ENCODE measurements around the gene GRPEL1.
"Not testable (repeated sequence)": the region's sequence is repeated elsewhere in the genome, so short reads cannot be mapped to it uniquely, and the experiment has no call there.

Gene GRPEL1

DNA sequence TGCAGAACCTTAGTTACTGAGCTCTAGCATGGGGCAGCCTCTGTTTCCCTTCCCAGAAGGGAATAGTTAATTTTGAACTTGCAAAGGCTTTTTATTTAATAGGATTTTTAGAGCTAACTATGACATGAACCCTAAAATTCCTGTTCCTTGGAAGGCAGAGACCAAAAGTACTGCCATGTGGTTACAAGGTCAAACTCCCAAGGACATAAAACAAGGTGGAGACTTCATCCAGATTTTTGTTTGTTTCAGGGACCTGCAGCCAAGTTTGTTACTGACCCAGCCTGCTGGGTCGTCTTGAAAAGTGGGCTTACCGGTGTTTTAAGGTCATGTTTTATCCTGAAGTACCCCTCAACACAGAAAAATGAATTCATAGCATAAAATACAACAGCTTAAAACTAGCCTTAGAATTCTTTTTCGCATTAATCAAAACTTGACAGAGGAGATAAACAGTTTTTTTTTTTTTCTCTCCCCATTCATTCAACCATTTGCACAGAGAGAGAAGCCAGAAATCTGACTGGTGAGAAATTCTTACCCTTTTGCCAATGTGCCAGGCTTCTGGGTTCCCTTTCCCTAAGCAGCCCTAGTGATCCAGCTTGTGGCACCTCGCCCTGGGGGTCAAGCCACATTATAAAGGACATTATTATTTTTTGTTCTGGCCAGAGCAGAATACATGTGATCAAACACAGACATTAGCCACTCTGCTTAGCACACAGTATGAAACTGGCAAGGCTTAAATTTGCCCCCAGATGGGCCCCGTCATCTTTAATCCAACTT lies 21.5 kb upstream of the GRPEL1 start:
- DNase-seq = no peak

DNA sequence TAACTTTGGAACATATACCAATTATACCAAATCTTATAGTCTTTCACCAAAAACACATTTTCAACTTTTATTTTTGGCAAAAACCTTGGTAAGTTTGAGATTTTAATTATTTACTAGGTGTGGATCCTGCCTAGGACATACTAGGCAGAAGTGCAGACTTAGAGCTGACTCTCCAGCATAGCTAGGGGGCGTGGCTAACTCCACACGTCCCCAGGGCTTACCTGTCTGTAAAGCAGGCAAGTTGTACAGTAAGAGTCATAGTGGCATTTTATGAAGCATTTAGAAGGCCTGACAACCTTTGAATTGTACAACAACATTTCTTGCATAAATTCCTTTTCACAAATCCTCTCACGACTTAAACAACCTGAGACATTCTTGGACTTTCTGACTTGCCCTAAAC lies 19.2 kb upstream of the GRPEL1 start:
- DNase-seq = no peak

DNA sequence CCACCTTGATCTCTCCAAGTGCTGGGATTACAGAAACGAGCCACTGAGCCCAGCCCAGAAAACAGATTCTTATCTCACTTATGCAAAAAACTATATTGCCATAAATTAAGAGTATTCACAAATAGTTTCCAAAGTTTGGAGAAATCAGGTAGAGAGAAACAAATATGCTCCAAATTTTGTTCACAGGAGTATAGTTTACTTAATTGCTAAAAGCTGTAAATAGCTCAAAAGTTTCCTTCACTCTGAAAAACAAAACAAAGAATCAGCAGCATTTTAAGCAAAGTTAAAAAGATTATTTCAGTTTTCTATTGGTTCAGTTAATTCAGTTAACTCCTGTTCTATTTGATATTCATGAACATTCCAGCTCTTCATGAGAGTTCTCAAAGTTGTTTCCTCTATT lies 18.5 kb upstream of the GRPEL1 start:
- no peak for DNase-seq

DNA sequence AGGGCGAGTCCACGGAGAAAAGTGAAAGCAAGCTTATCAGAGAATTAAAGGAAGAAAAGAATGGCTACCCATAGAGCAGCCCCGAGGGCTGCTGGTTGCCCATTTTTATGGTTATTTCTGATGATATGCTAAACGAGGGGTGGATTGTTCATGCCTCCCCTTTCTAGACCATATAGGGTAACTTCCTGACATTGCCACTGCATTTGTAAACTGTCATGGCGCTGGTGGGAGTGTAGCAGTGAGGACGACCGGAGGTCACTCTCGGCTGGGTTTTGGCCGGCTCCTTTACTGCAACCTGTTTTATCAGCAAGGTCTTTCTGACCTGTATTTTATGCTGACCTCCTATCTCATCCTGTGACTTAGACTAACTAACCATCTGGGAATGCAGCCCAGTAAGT lies 16.7 kb upstream of the GRPEL1 start:
- not testable (repeated sequence) for DNase-seq

DNA sequence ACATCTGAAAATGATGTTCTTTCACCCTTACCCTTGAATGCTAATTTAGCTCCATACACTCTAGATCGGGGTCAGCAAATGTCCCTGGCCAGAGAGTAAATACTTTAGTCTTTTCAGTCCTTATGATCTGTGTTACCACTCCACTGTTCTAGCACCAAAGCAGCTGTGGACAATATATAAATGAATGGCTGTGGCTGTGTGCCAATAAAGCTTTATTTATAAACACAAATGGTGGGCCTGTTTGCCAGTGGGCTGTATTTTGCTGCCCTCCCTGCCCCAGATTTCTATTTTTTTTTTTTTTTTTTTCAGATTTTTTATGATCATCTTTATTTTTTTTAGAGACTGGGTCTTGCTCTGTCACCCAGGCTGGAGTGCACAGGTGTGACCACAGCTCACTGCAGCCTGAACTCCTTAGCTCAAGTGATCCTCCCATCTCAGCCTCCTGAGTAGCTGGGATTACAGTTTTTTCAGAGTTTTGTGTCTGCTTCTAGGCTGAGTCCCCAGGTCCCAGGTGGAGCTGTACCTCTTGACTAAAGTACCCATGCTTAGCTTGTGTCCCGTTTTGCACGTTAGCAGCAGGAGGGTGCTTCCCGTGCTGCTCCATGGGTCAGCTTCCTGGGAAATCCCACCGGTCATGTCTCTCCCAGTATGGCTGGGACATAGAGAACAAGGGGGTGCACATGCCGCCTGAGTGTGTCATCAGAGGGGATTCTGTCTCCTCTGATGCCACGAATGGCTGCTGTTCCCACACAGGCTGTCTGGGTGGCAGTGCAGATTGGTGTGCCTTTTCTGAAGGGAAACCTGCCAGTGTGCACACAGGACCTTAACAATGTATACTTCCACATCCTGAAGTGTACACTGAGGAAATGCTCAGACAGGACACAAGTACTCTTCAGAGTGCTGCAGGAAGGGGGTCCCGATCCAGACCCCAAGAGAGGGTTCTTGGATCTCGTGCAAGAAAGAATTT lies 16.0 kb upstream of the GRPEL1 start:
- no peak for DNase-seq

DNA sequence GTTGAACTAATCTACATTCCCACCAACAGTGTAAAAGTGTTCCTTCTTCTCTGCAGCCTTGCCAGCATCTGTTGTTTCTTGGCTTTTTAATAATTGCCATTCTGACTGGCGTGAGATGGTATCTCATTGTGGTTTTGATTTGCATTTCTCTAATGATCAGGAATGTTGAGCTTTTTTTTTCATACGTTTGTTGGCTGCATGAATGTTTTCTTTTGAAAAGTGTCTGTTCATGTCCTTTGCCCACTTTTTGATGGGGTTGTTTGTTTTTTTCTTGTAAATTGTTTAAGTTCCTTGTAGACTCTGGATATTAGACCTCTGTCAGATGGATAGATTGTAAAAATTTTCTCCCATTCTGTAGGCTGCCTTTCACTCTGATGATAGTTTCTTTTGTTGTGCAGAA lies 12.0 kb upstream of the GRPEL1 start:
- DNase-seq = not testable (repeated sequence)

DNA sequence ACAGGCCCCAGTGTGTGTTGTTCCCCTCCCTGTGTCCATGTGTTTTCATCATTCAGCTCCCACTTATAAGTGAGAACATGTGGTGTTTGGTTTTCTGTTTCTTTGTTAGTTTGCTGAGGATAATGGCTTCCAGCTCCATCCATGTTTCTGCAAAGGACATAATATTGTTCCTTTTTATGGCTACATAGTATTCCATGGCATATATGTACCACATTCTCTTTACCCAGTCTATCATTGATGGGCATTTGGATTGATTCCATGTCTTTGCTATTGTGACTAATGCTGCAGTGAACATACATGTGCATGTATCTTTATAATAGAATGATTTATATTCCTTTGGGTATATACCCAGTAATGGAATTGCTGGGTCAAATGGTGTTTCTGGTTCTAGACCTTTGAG lies 11.6 kb upstream of the GRPEL1 start:
- not testable (repeated sequence) for DNase-seq

DNA sequence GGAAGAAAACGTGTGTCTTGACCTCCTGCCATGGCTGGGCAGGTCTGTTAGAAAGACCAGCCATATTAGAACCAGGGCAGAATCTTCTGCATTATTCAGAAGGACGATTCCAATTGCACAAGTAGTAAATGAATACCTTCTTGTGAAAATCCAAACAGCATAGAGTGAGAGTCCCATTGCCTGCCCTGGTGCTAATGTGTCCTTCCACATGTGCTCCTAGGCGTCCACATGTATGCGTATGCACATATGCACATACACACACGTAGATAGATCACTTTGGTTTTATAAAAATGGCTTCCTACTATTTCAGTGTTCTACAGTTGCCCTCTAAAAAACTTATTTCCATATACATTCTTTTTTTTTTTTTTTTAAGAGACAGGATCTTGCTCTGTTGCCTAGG lies 10.2 kb upstream of the GRPEL1 start:
- DNase-seq = no peak

DNA sequence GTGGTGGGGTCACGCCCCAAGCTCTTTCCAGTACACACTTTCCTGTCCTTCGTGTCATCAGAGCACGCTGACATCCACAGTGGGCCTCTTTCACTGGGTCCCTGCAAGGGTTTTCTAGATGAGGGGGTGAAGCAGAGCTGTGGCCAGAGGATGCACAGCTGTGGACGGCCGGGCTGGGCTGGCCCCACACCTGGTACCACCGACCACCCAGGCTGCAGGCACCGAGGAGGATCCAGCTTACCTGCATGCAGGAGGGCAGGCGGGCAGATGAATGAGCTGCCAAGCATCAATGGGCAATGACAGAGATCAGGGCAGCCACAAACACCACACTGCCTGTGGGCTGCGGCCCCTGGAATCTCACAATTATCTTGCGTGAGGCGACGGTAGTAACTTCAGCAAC lies 9.5 kb upstream of the GRPEL1 start:
- DNase-seq = no peak

DNA sequence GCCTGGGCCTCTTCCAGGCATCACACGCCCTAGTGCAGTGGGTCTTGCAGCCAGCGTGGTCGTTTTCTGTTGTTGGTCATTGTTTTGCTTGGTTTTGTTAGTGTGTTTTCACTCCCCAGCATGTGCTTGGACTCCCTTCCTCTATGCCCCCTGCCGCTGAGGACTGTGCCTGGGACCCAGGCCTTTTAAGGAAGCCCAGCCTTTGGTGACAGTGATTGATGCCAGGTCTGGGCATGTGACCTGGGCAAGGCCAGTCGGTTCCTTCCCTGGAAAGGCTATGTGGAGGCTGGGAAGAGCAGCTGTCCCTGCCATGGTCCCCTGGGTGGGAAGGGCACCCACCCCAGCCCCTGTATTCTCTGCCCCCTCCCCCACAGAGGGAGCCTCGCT lies 8.8 kb upstream of the GRPEL1 start:
- no peak for DNase-seq

DNA sequence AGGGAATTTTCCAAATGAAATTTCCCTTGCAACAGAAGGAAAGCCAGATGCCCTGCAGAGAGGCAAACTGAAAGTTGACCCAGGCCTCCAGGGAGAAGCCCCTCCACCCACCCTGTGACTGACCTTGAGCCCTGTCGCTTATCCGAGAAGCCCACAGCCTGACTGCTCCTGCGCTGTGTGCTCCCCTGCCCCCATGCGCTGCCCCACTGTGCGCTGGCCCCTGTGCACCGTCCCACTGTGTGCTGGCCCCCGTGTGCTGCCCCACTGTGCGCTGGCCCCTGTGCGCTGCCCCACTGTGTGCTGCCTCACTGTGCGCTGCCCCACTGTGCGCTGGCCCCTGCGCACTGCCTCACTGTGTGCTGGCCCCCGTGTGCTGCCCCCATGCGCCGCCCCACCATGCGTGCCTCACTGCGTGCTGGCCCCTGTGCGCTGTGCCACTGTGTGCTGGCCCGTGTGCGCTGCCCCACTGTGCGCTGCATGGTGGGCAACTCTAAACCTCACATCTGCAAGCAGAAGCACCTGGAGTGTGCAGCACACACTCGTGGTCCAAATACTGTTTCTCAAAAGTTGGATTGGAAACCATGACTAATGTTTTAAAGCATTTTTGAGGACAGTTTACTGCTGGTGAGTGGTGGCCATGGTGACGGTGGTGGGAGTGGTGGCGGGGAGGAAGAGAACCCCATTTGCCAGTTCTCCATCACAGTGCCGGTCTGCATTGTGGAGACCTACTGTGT lies 8.3 kb upstream of the GRPEL1 start:
- DNase-seq = no peak

DNA sequence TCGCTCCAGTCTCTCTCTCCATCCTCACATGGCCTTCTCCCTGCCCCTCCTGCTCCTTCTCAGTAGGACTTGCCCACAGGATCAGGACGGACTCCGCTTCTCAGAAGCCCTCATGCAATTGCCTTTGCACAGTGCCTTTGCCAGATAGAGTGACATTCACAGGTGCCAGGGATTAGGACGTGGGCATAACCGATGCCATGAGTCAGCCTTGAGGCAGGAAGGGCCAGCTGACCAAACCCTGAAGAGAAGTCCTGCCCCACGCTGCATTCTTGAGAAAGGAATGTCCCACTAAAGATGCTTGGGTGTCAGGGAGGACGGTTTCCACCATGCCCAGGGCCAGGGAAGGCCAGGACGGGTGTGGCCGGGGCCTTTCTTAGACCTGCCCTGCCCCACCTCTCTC lies 6.6 kb upstream of the GRPEL1 start:
- no peak for DNase-seq

DNA sequence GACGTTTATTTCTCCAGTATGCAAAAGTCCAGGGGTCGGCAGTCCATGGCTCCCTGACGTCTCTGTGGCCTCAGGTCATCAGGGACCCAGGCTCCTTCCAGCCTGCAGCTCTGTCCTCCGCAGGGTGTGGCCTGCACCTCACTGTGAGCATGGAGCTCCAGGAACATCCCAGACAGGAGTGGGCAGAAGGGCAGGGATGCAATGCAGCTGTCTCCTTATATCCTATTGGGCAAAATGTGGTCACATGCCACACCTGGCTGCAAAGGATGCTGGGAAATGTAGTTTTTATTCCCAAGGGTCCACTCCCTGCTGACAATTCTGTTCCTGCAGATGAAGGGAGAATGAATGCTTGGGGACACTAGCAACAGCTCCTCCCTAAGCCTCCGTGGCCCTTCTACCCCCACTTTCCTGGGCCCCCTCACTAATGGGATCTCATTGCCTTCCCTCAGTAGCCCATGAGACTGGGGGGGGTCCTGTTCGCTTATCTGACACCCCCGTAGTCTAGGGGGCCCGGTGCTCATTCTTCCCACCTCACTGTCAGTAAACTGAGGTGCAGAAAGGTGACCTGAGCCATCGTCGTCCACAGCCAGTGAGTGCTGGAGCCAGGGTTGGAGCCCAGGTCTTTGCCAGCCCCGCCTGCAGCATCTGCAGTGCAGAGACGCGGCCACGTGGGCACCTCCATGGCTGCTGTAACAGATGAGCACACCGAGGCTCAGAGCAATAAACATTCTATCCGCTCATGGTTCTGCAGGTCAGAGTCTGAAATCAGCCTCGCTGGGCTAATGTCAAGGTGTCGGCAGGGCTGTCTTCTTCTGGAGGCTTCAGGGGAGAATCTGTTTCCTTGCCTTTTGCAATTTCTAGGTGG lies 5.9 kb upstream of the GRPEL1 start:
- DNase-seq = peak; percentile 72

DNA sequence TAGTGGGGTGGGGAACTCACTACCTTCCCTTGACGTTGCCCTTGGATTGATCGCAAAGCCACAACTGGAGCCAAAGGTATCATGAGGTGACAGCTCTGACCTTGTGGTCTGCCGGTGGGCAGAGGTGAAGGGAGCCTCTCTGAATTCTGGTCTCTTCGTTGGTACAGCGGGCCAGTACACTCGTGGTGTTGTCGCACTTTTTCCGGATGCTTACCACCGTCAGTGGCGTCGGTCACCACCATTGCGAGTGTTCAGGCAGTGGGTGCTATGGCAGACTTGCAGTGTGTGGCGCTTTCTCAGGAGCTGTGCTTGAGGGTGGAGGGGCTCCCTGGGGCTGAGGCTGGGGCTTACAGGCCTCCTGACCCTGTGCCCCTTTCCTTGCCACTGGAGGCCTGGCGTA lies 5.2 kb upstream of the GRPEL1 start:
- DNase-seq = no peak

DNA sequence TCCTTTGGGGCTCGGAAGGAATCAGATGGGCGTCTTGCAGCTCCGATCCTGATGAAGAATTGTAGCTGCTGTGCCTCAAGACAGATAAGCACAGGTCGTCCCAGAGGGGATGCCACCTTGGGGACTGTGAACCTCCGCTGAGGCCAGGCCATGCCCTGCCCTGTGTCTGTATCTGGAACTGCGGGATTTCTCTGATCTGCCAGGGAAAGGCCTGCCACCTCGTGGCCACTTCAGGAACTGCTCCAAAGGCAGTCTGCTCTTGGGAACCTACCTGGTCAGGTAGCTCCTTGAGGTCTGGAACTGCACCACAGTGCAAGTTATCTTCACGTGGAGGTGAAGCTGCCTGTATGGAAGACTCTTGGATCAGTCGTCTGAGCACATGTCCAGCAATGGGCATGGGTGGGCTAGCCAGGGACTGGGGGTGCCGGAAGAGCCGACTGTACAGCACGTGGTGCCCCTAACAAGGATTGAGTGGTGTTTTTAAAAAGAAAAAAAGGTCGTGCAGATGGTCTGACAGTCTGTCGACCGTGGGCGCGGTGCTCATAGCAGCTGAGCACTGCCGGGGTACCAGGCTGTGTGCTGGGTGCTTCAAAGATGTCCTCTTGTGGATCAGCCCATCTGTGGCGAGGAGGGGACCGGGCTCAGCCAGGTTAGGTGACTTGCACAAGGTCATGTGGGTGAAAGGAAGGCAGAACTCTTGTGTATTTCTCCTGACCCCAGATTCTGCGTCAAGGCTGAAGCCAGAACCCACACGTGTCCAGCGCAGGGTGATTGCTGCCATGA lies 3.1 kb upstream of the GRPEL1 start:
- DNase-seq = no peak

DNA sequence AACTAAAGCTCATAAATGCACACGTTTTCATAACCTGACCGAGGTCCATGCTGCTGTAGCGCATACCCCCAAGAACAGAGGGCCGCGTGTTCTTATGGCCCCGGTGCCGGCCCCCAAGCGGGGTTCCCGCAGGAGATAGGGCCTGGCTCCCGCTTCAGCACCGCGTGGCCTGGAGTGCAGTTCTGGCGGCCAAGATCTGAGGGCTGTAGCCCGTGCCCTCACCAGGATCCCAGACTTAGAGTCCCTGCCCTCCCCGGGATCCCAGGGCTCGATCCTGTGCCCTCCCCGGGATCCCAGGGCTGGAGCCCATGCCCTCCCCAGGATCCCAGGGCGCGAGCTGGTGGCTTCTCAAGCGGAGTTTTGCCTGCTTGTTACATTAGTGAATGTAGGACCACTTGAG lies 1.0 kb upstream of the GRPEL1 start:
- DNase-seq = no peak

DNA sequence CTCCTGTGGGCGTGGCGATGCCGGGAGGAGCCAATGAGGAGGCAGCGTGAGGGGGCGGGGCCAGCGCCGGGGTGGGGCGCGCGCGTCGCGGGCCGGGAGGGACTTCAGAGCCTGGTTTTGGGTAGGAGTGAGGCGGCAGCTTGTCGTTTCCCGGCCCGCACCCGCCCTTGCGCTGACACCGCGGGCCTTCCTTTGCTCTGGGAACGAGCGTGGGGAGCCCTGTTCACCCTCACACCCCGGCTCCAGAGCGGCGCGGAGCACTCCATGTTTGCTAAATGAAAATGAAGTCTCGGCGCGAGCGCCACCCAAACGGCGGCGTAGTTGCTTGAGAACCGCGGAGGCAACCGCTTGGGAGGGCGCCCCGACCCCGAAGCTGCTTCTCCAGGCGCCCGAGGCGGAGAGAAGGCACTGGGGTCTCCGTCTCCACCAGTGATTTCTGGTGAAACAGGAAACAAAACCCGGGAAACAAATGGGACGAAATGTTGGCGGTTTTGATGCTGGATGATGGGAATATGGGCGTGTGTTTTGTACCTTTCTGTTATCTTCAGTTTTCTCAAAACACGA lies 497 bp upstream of the GRPEL1 start:
- DNase-seq = no peak

DNA sequence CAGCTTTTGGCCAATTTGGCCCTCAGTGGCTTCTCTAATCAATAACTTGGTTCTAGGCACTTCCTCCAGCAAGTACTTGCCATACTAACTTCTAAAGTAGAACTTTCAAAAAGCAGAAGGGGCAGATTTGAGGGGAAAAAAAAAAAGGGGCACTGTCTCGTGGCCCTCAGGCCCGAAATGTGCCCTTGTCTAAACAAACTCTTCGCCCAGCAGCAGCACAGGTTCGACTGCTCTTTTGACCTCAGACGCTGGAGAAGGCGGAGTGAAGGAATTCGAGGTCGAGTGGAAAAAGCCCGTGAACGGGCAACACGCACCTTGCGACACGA lies 775 bp downstream of the GRPEL1 start:
- no peak for DNase-seq

DNA sequence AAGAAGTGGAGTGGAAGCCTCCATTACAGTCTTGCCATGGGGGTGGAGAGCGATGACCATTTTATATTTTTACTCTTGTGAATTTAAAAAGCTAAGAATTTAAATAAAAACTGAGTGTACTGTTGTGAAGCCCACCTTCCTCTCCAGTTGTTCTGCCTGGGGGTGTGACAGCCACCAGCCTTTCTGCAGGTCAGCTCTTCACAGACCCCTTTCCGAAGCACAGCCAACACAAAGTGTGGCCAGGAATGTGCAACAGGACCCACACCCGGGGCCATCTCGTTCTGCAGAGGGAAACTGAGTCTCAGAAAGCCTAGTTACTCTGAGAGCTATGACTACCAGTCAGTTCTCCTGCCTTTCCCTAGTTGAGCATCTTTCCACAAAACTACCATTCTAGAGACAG lies 1.4 kb downstream of the GRPEL1 start:
- no peak for DNase-seq

DNA sequence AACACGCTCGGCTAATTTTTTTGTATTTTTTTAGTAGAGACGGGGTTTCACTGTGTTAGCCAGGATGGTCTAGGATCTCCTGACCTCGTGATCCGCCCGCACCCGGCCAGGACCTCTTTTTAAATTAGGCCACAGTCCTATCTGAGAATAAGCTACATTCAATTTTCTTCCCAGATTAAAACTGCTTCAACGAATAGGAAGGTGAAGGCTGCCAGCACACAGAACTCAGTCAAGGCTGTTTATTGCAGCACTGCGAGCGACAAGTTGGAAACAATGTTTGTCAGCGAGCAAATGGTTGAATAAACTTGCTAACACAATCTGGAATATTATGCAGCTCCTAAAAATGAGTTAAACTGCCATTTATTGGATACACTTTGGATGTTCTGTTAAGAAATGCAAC lies 1.9 kb downstream of the GRPEL1 start:
- no peak for DNase-seq

DNA sequence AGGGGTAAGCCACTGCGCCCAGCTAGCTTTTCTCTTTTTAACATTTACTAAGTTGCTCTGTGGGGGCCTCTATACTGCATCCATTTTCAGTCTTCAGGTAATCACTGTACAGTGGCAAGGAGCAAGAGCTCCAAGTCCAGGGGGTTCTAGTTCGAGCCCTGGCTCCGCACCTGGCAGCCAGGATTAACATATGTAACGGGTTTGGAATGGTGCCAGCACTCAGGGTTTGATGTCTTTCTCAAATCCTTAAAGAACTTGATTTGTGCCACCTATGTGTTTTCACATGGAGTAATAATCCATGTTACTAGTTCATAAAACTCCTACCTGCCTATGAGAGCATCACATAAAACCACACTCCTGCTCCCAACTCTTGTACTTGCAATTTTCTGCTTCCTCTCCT lies 4.5 kb downstream of the GRPEL1 start:
- no peak for DNase-seq

DNA sequence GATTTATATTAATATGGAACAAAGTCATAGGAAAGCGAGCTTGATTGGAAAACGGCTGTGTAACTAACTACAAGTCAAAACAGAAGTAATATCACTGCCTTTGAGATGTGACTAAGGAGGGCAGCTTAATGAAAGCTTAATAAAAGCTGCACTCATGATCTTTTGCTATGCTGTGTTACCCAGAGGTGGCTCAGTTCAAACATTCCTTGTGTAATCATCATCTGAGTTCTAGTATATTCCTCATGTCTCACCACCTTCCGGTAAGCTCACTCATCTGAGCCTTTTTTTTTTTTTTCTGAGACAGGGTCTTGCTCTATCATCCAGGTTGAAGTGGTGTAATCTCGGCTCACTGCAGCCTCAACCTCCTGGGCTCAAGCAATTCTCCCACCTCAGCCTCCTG lies 5.0 kb downstream of the GRPEL1 start:
- DNase-seq = no peak
